Measurements from ENCODE around the gene PTS. TPM values are rescaled to one million over a fixed set of nuclear protein-coding genes. Genes with fewer than 3 reads are reported as not detected.
A peak's percentile ranks its signal among the peaks of the same experiment; 100 is the strongest.

The PTS gene
- total RNA-seq (2014; rRNA removed; shearing (Covaris generic); ENCODE audit: low replicate concordance): 11.4 and 28.6 TPM in 2 replicates

DNA sequence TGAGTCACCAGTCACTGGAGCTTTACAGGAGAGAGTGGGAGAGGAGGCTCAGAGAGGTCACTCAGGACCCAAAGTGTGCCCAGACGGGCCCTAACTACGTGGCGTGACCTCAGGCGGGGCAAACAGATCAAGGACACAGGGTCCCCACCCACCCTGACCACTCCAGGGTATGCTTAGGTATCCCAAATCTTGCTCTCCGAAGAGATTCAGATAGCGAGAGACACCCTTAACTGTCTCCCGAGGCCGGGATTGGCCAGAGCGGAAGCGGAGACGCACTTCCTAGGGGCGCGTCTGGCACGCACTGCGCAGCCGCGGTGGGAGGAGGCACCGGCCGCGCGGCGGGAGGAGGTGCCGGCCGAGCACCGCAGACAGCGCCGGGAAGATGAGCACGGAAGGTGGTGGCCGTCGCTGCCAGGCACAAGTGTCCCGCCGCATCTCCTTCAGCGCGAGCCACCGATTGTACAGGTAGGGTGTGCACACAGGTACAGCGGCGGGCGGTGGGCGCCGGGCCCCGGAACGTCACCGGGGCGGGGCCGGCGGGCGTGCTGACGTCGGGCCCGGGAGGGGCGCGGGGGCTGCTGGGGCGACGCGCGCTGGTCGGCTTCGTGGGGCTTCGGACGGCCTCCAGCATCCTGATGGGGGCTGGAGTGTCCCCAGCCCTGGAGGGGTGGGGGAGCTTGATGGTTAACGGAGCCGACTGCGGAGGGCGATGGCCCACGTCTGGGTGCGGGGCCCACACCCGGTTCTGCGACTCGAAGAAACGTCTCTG lies at the start of gene PTS:
PTS (plus strand) TSS at position 367 of the 769 bp plus-strand sequence; CDS start at position 383, 16 bp downstream.
- Histone ChIP-seq H3K9me2 (replicated peaks; ENCODE audit: insufficient read depth, low read length) (no peaks in the 10 kb centered on the region), H3K27ac (ENCODE audit: low read length) (no peak within 1 kb of the TSS), H3K27me3 (ENCODE audit: low read length) (no peaks in the 10 kb centered on the region), H3K4me3 (ENCODE audit: low read length) (peak within 1 kb of the TSS; percentile 82), H3K36me3 (ENCODE audit: insufficient read depth, low read length) (0 out of 2 replicates have a peak, but pooled peaks cover 3% of the 10 kb centered on the region), H3K9ac (ENCODE audit: low read length) (peak within 1 kb of the TSS; percentile 81), H3K4me2 (ENCODE audit: low read depth, low read length, poor library complexity, severe bottlenecking) (peak within 1 kb of the TSS; percentile 91), H4K20me1 (ENCODE audit: insufficient read depth, low read depth, low read length) (no peaks in the 10 kb centered on the region), H3K4me1 (ENCODE audit: low read length) (peaks cover 9% of the 10 kb centered on the region), H3K9me3 (ENCODE audit: low read length) (no peaks in the 10 kb centered on the region), H3K79me2 (ENCODE audit: low read length) (peaks cover 26% of the 10 kb centered on the region), H2AFZ (ENCODE audit: low read length) (peak within 1 kb of the TSS; percentile 56)
- DNase-seq: peak; percentile 89

DNA sequence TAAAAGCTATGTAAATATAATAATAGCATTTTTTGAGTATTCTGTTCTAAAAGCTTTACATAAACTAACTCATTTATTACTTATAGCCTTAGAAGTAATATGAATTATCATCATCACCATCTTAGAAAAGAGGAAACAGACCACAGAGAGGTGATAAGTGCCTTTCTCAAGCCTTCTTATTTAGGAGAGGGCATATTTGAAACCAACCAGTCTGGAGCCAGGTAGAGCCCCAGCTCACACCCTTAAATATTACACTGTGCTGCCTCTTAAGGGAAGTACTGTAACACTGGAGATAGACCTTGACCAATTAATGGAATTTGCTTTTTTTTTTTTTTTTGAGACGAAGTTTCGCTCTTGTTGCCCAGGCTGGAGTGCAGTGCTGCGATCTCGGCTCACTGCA lies 48.6 kb upstream of the PTS start:
- no peaks in the 10 kb centered on the region for H4K20me1 ChIP-seq (ENCODE audit: insufficient read depth, low read depth, low read length)
- no peak overlapping the region for H3K27ac ChIP-seq (ENCODE audit: low read length)
- H3K9me3 ChIP-seq (ENCODE audit: low read length): no peaks in the 10 kb centered on the region
- no peak overlapping the region for H3K4me3 ChIP-seq (ENCODE audit: low read length)
- no peak for DNase-seq
- no peak overlapping the region for H3K9ac ChIP-seq (ENCODE audit: low read length)
- no peak overlapping the region for H3K4me2 ChIP-seq (ENCODE audit: low read depth, low read length, poor library complexity, severe bottlenecking)
- no peaks in the 10 kb centered on the region for H3K9me2 ChIP-seq (replicated peaks; ENCODE audit: insufficient read depth, low read length)
- H2AFZ ChIP-seq (ENCODE audit: low read length): no peak overlapping the region
- no peaks in the 10 kb centered on the region for H3K79me2 ChIP-seq (ENCODE audit: low read length)
- H3K36me3 ChIP-seq (ENCODE audit: insufficient read depth, low read length): no peaks in the 10 kb centered on the region
- no peaks in the 10 kb centered on the region for H3K27me3 ChIP-seq (ENCODE audit: low read length)
- peaks cover 4% of the 10 kb centered on the region; the same call in 1 of the 2 replicates for H3K4me1 ChIP-seq (ENCODE audit: low read length)

DNA sequence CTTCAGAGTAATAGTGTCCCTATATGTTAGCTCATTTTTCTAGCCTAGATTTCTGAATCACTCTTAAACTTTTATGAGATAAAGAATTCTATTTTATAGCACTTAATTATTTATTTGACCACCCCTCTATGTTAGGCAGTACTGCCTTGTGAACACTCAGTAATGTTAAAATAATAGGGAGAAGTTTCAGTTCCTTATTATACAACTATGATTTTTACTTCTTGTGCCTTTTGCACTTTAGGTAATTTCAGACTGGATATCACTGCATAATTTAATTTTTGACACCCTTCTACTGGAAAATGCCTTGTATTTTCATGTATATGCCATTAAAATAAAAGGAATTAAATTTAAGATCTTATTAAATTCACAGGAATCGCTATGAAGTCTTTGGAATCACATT lies 47.8 kb upstream of the PTS start:
- H3K79me2 ChIP-seq (ENCODE audit: low read length): no peaks in the 10 kb centered on the region
- peaks cover 4% of the 10 kb centered on the region; the same call in 1 of the 2 replicates for H3K4me1 ChIP-seq (ENCODE audit: low read length)
- no peak overlapping the region for H3K9ac ChIP-seq (ENCODE audit: low read length)
- no peaks in the 10 kb centered on the region for H4K20me1 ChIP-seq (ENCODE audit: insufficient read depth, low read depth, low read length)
- H3K9me3 ChIP-seq (ENCODE audit: low read length): no peaks in the 10 kb centered on the region
- no peak overlapping the region for H3K4me3 ChIP-seq (ENCODE audit: low read length)
- H2AFZ ChIP-seq (ENCODE audit: low read length): no peak overlapping the region
- no peak for DNase-seq
- no peak overlapping the region for H3K27ac ChIP-seq (ENCODE audit: low read length)
- H3K27me3 ChIP-seq (ENCODE audit: low read length): no peaks in the 10 kb centered on the region
- no peak overlapping the region for H3K4me2 ChIP-seq (ENCODE audit: low read depth, low read length, poor library complexity, severe bottlenecking)
- no peaks in the 10 kb centered on the region for H3K36me3 ChIP-seq (ENCODE audit: insufficient read depth, low read length)
- H3K9me2 ChIP-seq (replicated peaks; ENCODE audit: insufficient read depth, low read length): no peaks in the 10 kb centered on the region

DNA sequence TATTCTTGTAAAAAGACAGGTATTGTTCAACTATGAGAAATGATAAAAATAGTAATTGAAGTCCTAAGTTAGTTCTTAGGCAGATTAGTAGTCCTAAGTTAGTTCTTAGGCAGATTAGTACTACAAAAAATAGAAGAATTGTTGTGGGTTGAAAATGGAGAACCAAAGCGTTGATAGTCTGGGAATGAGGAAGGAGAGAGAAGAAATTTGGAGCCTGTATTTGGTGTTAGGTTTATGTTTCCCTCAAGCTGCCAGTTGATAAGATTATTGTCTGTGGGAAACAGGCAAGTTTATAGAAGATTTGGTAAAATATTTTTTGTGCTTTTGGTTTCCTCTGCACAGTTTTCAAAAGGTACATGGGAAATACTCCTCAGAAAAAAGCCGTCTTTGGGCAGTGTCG lies 47.3 kb upstream of the PTS start:
- no peak for DNase-seq
- Histone ChIP-seq H3K9me2 (replicated peaks; ENCODE audit: insufficient read depth, low read length) (no peaks in the 10 kb centered on the region), H2AFZ (ENCODE audit: low read length) (no peak overlapping the region), H3K4me3 (ENCODE audit: low read length) (no peak overlapping the region), H3K27me3 (ENCODE audit: low read length) (no peaks in the 10 kb centered on the region), H3K4me1 (ENCODE audit: low read length) (peaks cover 4% of the 10 kb centered on the region; the same call in 1 of the 2 replicates), H3K79me2 (ENCODE audit: low read length) (no peaks in the 10 kb centered on the region), H3K4me2 (ENCODE audit: low read depth, low read length, poor library complexity, severe bottlenecking) (no peak overlapping the region), H3K27ac (ENCODE audit: low read length) (no peak overlapping the region), H3K9ac (ENCODE audit: low read length) (no peak overlapping the region), H3K9me3 (ENCODE audit: low read length) (no peaks in the 10 kb centered on the region), H3K36me3 (ENCODE audit: insufficient read depth, low read length) (no peaks in the 10 kb centered on the region), H4K20me1 (ENCODE audit: insufficient read depth, low read depth, low read length) (no peaks in the 10 kb centered on the region)

DNA sequence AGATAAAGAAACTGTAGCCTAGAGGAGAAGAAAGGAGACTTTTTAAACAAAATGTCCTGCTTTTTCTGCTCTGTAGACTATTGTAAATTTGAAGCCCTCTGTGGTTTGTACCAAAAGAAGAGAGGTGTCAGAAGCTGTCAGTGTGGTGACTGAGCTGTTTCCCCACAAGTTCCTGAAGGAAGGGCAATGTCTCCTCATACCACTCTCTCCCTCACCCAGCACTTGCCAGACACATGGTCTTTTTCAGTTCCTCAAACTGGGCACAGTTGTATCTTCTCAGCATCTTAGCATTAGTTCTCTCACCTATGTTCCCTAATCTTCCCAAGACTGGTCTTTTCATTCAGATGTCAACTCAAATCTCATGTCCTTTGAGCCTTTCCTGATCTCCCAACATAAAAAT lies 46.6 kb upstream of the PTS start:
- H3K9me3 ChIP-seq (ENCODE audit: low read length): no peaks in the 10 kb centered on the region
- H3K9ac ChIP-seq (ENCODE audit: low read length): no peak overlapping the region
- H3K4me1 ChIP-seq (ENCODE audit: low read length): peaks cover 4% of the 10 kb centered on the region; the same call in 1 of the 2 replicates
- no peaks in the 10 kb centered on the region for H3K79me2 ChIP-seq (ENCODE audit: low read length)
- H3K36me3 ChIP-seq (ENCODE audit: insufficient read depth, low read length): no peaks in the 10 kb centered on the region
- H3K9me2 ChIP-seq (replicated peaks; ENCODE audit: insufficient read depth, low read length): no peaks in the 10 kb centered on the region
- H3K27me3 ChIP-seq (ENCODE audit: low read length): no peaks in the 10 kb centered on the region
- no peaks in the 10 kb centered on the region for H4K20me1 ChIP-seq (ENCODE audit: insufficient read depth, low read depth, low read length)
- DNase-seq: no peak
- H3K4me3 ChIP-seq (ENCODE audit: low read length): no peak overlapping the region
- no peak overlapping the region for H3K27ac ChIP-seq (ENCODE audit: low read length)
- H3K4me2 ChIP-seq (ENCODE audit: low read depth, low read length, poor library complexity, severe bottlenecking): no peak overlapping the region
- H2AFZ ChIP-seq (ENCODE audit: low read length): no peak overlapping the region

DNA sequence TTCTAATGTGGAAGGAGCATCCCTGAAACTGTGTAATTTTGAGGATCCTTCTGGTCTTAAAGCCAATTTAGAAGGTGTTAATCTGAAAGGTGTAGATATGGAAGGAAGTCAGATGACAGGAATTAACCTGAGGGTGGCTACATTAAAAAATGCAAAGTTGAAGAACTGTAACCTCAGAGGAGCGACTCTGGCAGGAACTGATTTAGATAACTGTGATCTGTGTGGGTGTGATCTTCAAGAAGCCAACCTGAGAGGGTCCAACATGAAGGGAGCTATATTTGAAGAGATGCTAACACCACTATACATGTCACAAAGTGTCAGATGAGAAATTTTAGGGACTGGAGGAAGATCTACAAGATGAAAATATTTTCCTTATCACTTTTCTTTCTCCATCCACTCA lies 43.4 kb upstream of the PTS start:
- Histone ChIP-seq H3K4me1 (ENCODE audit: low read length) (no peaks in the 10 kb centered on the region), H2AFZ (ENCODE audit: low read length) (no peak overlapping the region), H4K20me1 (ENCODE audit: insufficient read depth, low read depth, low read length) (no peaks in the 10 kb centered on the region), H3K9ac (ENCODE audit: low read length) (no peak overlapping the region), H3K36me3 (ENCODE audit: insufficient read depth, low read length) (no peaks in the 10 kb centered on the region), H3K4me3 (ENCODE audit: low read length) (no peak overlapping the region), H3K9me2 (replicated peaks; ENCODE audit: insufficient read depth, low read length) (no peaks in the 10 kb centered on the region), H3K4me2 (ENCODE audit: low read depth, low read length, poor library complexity, severe bottlenecking) (no peak overlapping the region), H3K9me3 (ENCODE audit: low read length) (no peaks in the 10 kb centered on the region), H3K27ac (ENCODE audit: low read length) (no peak overlapping the region), H3K79me2 (ENCODE audit: low read length) (no peaks in the 10 kb centered on the region), H3K27me3 (ENCODE audit: low read length) (no peaks in the 10 kb centered on the region)
- no peak for DNase-seq

DNA sequence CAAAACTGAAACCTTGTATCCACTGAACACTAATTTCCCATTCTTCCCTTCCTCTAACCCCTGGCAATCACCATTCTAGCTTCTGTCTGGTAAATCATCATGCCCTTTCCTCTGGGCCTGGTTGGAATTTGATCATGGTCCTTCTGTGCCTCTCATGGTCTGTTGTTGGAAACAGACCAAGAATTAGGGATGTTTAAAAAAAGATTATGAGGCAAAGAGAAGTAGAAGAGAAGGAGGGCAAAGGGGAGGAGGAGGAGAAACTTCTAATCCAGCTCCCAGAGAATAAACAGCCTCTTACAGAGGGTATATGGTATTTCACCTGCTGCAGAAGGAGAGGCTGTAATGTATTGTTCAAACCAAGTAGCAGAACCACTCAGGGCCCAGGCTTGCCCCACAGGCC lies 40.3 kb upstream of the PTS start:
- Histone ChIP-seq H3K9me2 (replicated peaks; ENCODE audit: insufficient read depth, low read length) (no peaks in the 10 kb centered on the region), H3K4me2 (ENCODE audit: low read depth, low read length, poor library complexity, severe bottlenecking) (no peak overlapping the region), H4K20me1 (ENCODE audit: insufficient read depth, low read depth, low read length) (no peaks in the 10 kb centered on the region), H3K27me3 (ENCODE audit: low read length) (no peaks in the 10 kb centered on the region), H2AFZ (ENCODE audit: low read length) (no peak overlapping the region), H3K9me3 (ENCODE audit: low read length) (no peaks in the 10 kb centered on the region), H3K4me1 (ENCODE audit: low read length) (no peaks in the 10 kb centered on the region), H3K4me3 (ENCODE audit: low read length) (no peak overlapping the region), H3K27ac (ENCODE audit: low read length) (no peak overlapping the region), H3K79me2 (ENCODE audit: low read length) (no peaks in the 10 kb centered on the region), H3K36me3 (ENCODE audit: insufficient read depth, low read length) (no peaks in the 10 kb centered on the region), H3K9ac (ENCODE audit: low read length) (no peak overlapping the region)
- DNase-seq: no peak

DNA sequence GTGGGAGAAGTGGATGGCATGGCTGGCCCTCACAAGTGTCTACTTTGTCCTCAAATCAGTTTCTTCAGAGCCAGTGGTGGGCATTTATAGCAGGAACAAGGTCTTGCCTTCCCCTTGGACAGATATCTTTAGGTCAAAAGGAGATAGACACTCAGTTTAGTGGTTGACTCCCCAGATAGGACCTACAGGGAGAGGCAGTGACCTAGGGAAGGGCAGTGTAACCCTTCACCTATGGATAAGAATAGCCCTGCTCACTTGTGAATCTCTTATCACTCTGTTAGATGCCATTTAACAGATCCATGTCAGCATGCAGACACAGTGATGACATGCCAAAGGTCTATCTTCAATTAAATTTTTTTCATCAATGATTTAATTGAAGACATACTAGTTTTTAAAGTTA lies 39.9 kb upstream of the PTS start:
- Histone ChIP-seq H3K4me2 (ENCODE audit: low read depth, low read length, poor library complexity, severe bottlenecking) (no peak overlapping the region), H3K27ac (ENCODE audit: low read length) (no peak overlapping the region), H3K79me2 (ENCODE audit: low read length) (no peaks in the 10 kb centered on the region), H3K9me3 (ENCODE audit: low read length) (no peaks in the 10 kb centered on the region), H3K4me1 (ENCODE audit: low read length) (no peaks in the 10 kb centered on the region), H3K9ac (ENCODE audit: low read length) (no peak overlapping the region), H3K4me3 (ENCODE audit: low read length) (no peak overlapping the region), H3K36me3 (ENCODE audit: insufficient read depth, low read length) (no peaks in the 10 kb centered on the region), H4K20me1 (ENCODE audit: insufficient read depth, low read depth, low read length) (no peaks in the 10 kb centered on the region), H3K27me3 (ENCODE audit: low read length) (no peaks in the 10 kb centered on the region), H3K9me2 (replicated peaks; ENCODE audit: insufficient read depth, low read length) (no peaks in the 10 kb centered on the region), H2AFZ (ENCODE audit: low read length) (no peak overlapping the region)
- DNase-seq: no peak
